HL-60 (cell line): ENCODE measurements around the gene RGS7.

Source experiments
- CTCF ChIP-seq: IDR thresholded peaks from one replicate; pipeline ENCODE4 v1.5.1; 2011; ENCODE audit warnings: low read length, control low read depth, inconsistent platforms; ENCODE audit not compliant: insufficient read depth
- POLR2AphosphoS5 ChIP-seq: IDR thresholded peaks from 2 replicates; pipeline ENCODE4 v1.6.1; 2012; ENCODE audit warnings: low read depth
- TF ChIP-seq, protein P1 (sequence below): IDR thresholded peaks from 2 replicates; pipeline ENCODE4 v1.6.1; 2012; ENCODE audit warnings: low read depth; ENCODE audit not compliant: insufficient replicate concordance

GRCh38 chr1:240970253-240970652 is 386.8 kb downstream of the RGS7 start:
- TF ChIP-seq CTCF (no peak), POLR2AphosphoS5 (no peak)
- TF ChIP-seq, protein P1, sequence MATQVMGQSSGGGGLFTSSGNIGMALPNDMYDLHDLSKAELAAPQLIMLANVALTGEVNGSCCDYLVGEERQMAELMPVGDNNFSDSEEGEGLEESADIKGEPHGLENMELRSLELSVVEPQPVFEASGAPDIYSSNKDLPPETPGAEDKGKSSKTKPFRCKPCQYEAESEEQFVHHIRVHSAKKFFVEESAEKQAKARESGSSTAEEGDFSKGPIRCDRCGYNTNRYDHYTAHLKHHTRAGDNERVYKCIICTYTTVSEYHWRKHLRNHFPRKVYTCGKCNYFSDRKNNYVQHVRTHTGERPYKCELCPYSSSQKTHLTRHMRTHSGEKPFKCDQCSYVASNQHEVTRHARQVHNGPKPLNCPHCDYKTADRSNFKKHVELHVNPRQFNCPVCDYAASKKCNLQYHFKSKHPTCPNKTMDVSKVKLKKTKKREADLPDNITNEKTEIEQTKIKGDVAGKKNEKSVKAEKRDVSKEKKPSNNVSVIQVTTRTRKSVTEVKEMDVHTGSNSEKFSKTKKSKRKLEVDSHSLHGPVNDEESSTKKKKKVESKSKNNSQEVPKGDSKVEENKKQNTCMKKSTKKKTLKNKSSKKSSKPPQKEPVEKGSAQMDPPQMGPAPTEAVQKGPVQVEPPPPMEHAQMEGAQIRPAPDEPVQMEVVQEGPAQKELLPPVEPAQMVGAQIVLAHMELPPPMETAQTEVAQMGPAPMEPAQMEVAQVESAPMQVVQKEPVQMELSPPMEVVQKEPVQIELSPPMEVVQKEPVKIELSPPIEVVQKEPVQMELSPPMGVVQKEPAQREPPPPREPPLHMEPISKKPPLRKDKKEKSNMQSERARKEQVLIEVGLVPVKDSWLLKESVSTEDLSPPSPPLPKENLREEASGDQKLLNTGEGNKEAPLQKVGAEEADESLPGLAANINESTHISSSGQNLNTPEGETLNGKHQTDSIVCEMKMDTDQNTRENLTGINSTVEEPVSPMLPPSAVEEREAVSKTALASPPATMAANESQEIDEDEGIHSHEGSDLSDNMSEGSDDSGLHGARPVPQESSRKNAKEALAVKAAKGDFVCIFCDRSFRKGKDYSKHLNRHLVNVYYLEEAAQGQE, result no peak
